Cardiac septum (tissue), 1 donor: ENCODE results near the gene CCNK. TPM values are rescaled to one million over a fixed set of nuclear protein-coding genes. Genes with fewer than 3 reads are reported as not detected.

Experiments
- DNase-seq: peaks from one replicate; pipeline ENCODE4 v3.0.0-alpha.2; 2020; ENCODE audit warnings: low spot score
- intact Hi-C: fragments of 100-400 bp; cut with DNase I; formaldehyde crosslinking; loops from one replicate; pipeline ENCODE4 v1.14.0; 2022
- total RNA-seq: library from RNA; stranded (reverse); fragmentation: NEBNext Ultra II Directional; extraction: Animal tissue kit (Norgen Biotek cat#: 25700); gene quantifications from one replicate; pipeline ENCODE4 v1.2.1, GENCODE V29; 2021
- donor health status: DM: no; HTN: no; CAD: no.

The CCNK gene
- total RNA-seq, 1 donor from 2014 or later, result 31.2 TPM

DNA sequence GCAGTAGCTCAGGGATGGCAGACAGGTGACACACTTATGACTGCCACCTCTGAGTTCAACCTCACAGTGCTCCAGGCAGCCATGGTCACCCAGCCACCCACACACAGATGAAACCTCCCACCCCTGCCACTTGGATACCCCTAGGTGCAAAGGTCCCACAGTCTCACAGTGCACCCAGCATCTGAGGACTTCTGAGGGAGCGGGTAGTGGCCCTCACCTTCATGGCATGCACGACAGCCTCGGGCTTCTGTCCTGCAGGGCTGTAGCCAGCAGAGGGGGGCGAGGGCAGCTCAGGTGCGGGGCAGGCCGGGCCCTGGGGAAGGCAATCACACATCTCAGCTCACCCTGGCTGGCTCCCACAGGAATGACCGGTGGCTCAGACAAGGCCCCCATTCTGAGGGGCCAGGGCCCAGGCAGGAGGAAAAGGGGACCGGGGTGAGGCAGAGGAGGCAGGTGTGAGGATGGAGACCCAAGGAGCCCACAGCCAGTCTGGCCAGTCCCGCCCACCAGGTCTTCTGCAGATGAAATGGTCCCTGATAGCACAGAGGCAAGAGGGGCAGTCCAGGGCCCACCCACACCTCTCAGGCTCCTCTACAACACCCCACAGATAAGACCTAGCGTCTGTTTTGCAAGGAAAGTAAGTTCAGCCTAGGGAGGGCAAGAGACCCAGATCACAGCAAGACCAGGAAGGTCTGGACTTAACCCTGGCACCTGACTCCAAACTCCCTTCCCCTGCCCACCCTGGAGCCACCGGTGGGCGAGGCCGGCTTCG, 35.8 kb downstream of the CCNK start:
- DNase-seq, result peak; percentile 71
- intact Hi-C loops, result loop anchor here (5.0 kb wide), 1 partner anchor 165 kb away; the partner anchor contains the start of gene CYP46A1

- intact Hi-C loops, result loop anchor here (1.0 to 5.0 kb wide), 2 partner anchors 110 to 164 kb away; partner anchors contain the start of gene CYP46A1
- peak; percentile 74 for DNase-seq
These were observed 36.6 kb downstream of the CCNK start for GRCh38 chr14:99517643-99518381.

- peak; percentile 85 for DNase-seq
- intact Hi-C loops, result loop anchor here (1.0 to 5.0 kb wide), 2 partner anchors 110 to 164 kb away; partner anchors contain the start of gene CYP46A1
These were observed 37.5 kb downstream of the CCNK start for GRCh38 chr14:99518441-99519346.

DNA sequence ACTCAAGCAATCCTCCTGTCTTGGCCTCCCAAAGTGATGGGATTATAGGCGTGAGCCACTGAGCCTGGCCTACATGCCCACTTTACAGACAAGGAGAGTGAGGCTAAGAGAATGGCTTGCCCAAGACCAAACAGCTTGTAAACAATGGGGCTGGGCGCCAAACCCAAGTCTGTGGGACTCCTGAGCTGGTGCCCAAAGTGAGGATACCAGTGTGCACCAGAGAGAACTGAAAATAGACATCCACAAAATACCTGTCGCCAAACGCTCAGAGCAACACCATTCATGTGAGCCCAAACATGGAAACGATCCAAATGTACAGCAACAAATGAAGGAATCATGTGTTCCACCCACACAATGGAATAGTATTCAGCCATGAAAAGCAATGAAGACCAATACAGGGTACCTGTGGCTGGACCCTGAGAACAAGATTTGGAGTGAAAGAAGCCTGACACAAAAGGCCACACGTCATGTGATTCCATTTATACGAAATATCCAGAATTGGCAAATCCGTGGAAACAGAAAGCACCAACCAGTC, 38.2 kb downstream of the CCNK start:
- intact Hi-C loops, result loop anchor here (5.0 kb wide), 1 partner anchor 163 kb away; the partner anchor contains the start of gene CYP46A1
- DNase-seq, result peak; percentile 59

DNA sequence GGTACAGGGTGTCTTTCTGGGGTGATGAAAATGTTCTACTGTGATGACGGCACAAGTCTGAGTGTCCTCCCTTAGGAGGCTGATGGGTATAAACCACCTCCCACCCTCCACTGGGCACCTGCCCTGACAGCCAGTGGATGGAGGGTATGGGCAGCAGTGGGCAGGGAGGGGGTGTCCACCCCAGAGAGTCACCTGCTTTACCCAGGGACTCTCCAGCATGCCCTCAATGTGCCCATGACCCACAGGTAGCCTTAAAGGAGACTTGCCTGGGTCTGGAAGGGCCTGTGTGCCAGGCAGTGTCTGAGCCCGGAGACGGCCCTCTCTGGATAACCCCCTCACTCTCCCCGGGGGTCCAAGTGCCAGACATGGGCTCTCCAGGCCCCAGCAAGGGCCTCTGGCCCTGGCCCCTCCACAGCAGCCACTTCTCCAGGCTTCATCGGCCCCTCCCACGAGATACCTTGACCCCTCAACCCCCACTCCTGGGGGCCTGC, 38.8 kb downstream of the CCNK start:
- intact Hi-C loops, result loop anchor here (5.0 kb wide), 1 partner anchor 162 kb away; the partner anchor contains the start of gene CYP46A1
- DNase-seq, result peak; percentile 67

DNA sequence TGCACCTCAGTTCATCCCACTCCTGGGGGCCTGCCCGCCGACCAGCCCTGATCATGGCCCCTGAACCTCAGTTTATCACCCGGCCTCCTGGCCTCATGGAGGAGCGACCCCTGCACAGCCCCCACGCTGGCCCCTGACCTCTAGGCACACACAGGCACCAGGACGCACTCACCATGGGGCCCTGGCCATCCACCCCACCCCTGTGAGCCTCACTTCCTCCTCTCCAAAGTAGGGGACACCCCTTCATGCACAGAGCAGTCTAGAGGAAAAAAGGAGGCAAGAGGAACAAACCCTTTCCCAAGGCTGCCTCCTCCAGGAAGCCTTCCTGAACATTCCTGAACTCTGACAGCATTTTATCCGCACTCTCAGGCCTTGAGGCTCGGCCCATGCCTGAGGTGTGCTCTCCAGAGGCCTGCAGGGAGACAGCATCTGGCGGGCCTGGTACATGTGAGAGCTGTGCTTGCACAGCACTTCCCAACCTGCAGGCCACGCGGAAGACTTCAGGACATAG, 39.4 kb downstream of the CCNK start:
- no peak for DNase-seq
- intact Hi-C loops, result no loop called here

GRCh38 chr14:99521176-99522024, 40.2 kb downstream of the CCNK start:
- intact Hi-C loops, result no loop called here
- DNase-seq, result no peak

- intact Hi-C loops, result no loop called here
- no peak for DNase-seq
These were observed 40.8 kb downstream of the CCNK start for GRCh38 chr14:99522025-99522401.

DNA sequence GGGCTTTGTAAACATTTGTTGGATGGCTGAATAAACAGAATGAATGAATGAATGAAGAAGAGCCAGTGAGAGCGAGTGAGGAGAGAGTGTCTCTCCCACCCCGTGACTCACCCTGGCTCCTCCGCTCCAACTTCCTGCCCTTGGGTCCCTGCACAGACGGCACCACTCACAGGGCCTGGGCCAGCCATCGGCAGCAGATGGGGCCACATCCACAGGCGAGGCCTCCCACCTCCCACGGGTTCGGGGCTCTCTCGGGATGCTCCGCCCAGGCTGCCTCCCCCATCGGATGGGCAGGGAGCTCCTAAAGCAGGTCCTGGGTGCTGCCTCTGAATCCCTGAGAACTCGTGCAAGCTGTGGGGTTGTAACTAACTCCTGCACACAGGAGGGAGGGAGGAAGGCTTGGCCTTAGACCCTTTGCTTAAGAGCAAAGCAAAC, 41.3 kb downstream of the CCNK start:
- DNase-seq, result no peak
- intact Hi-C loops, result no loop called here

DNA sequence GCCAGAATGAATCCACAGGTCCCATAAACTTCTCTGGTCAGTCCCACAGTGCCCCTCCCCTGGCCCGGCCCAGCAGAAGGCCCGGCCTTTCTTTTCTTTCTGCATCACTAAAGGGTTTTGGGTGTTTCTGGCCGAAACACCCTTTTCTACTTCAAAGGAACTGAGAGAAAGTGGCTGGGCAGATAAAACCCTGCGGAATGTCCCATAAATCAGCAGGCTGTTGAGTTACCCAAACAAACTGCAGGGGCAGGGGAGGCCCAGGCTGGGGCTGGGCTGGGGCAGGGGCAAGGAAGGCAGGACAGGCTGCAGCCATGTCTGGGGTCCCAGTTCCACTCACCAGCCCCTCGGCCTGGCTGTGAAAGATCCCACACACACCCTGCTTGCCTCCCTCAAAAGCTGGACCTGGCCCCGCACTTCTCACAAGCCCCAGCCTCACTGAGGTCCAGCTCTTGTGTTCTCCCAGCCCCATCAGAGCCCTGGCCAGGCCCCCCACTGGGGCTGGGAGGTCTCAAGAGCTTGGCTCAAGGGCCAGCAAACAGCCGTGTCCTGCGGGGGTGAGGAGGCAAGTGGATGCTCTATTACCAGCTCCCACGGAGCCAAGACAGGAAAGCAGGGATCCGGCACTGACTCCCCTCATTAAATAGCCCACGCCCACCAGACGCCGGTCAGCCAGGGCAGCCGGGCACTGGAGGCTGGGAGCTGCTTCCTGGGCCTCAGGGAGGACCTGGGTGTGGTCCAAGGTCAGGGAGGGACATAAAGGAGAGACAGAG, 41.9 kb downstream of the CCNK start:
- intact Hi-C loops, result no loop called here
- DNase-seq, result no peak

DNA sequence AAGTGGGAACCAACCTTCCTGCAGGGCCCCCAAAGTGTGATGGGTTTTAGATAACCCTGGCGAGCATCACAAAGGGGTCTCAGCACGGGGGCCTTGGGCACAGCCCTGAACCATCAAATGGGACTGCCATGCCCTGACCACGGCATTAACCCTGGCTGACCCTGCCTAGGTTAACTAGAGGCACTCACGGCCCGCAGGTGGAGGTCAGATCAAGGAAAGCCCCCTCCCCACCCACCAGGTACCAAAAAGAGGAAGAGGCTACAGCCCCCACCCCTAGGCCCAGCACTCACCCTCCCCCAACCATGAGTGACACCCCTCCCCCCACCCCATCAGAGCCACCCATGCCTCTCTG, 42.5 kb downstream of the CCNK start:
- no peak for DNase-seq
- intact Hi-C loops, result no loop called here

DNA sequence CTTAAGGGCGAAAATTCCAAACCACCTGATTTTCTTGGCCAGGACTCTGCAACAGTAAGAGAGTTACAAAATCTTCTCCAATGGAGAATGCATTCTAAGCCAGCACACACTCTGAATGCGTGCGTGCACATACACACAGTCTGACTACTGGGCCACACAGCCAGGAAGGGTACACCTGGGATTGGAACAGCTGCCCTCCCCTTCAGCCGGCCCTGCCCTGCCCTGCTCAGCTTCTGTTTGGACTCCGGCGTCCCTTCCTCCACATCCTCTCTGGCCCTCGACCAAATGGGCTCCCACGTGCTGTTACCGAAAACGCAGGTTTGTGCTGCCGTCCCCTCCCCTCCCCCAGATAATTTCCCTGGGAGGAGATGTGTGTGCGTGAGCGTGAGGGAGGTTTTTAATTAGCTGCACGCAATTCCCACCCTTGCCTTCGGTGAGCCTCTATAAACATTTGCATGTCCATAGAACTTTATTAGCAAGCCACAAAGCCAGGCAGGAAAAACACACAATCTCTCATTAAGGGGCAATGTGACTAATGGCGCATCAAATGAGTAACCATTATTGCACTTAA, 43.0 kb downstream of the CCNK start:
- DNase-seq, result no peak
- intact Hi-C loops, result no loop called here

- intact Hi-C loops, result no loop called here
These were observed 43.8 kb downstream of the CCNK start for GRCh38 chr14:99524804-99525698.

DNA sequence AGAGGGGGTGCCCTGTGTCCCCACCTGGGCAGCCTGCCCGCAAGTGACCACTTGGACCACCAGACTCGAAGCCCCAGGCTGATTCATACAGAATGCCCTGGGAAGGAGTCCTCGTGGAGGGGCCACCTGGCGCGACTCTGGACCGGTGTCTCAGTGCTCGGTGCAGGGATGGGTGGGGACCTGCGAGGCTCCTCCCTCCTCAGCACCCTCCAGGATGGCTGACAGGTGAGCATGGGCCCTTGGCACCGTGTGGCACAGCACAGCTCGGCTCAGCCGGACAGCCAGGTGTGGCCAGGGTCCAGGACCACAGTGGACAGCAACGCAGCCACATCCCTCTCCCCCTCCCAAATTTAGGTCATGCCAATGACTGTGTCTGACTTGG, 44.5 kb downstream of the CCNK start:
- DNase-seq, result no peak
- intact Hi-C loops, result no loop called here

More at GRCh38 chr14:99524804-99525698, 43.8 kb downstream of the CCNK start:
- DNase-seq, result no peak

DNA sequence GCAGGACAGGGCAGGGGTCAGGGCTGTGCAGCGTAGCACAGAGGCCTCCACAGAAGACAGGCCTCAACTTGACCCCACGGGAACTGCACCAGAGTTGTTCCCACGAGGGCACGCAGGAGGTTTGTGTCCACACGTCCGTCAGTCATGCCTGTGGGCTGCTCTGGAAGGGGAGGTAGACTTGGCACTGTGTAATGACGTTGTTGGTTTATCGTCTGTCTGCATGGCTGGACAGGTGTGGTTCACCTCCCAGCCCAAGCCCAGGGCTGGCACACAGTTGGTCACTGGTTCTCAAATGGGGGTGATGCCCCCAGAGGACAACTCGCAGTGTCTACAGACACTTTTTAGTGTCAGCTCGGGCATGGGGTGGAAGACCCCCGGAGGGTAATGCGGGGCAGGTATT, 45.8 kb downstream of the CCNK start:
- DNase-seq, result no peak
- intact Hi-C loops, result no loop called here

GRCh38 chr14:99527427-99528076, 46.3 kb downstream of the CCNK start:
- no peak for DNase-seq

More at GRCh38 chr14:99527427-99528076, 46.3 kb downstream of the CCNK start:
- intact Hi-C loops, result no loop called here
